Peyer's patch (tissue), 4 donors: Measurements from ENCODE around the gene SLC35D3.

Experiments
- CTCF ChIP-seq, 6 experiments: fragments of 450-650 bp in 4 of 6; fragments of 200-600 bp in 2 of 6; sonication (generic) in 1 of 6; IDR thresholded peaks; one replicate each; pipeline ENCODE4 v1.5.1; 2017 to 2019; ENCODE audit warnings: antibody characterized with exemption in 6 of 6, mild to moderate bottlenecking in 3 of 6, moderate library complexity in 1 of 6
- POLR2A ChIP-seq, 2 donors: fragments of 450-650 bp; IDR thresholded peaks; one replicate each; pipeline ENCODE4 v1.5.1; 2017; ENCODE audit warnings: antibody characterized with exemption in 2 of 2, mild to moderate bottlenecking in 2 of 2, moderate library complexity in 2 of 2

GRCh38 chr6:136961848-136962247 lies 39.7 kb downstream of the SLC35D3 start:
- TF ChIP-seq CTCF (IDR thresholded peaks at IDR 0.05) (no peak), POLR2A (IDR thresholded peaks at IDR 0.05) (no peak)
